ENCODE results near the gene APOBEC3B.
"Not testable (repeated sequence)": the region's sequence is repeated elsewhere in the genome, so short reads cannot be mapped to it uniquely, and the experiment has no call there.

GRCh38 chr22:38984784-38985757 lies 2.9 kb downstream of the APOBEC3B start:
- TF ChIP-seq ZNF274 (IDR thresholded peaks at IDR 0.05; ENCODE audit: borderline replicate concordance, low read depth, low read length); POLR2A (conservative IDR thresholded peaks at IDR 0.05); NFXL1 (CRISPR knock-in tag; IDR thresholded peaks at IDR 0.05); TBP (optimal IDR thresholded peaks at IDR 0.05; ENCODE audit: low read depth, low read length); POLR2AphosphoS5 (IDR thresholded peaks at IDR 0.05; ENCODE audit: control insufficient read depth, insufficient read depth, low read depth, low read length); ZBTB33 (CRISPR knock-in tag; IDR thresholded peaks at IDR 0.05); ZBTB7A (IDR thresholded peaks at IDR 0.05; ENCODE audit: borderline replicate concordance, control insufficient read depth, low read depth, low read length); RNF2 (IDR thresholded peaks at IDR 0.05); TFE3 (CRISPR knock-in tag; IDR thresholded peaks at IDR 0.05); BHLHE40 (IDR thresholded peaks at IDR 0.05; ENCODE audit: low read length); STAT5A (IDR thresholded peaks at IDR 0.05; ENCODE audit: borderline replicate concordance, low read length); MLLT1 (IDR thresholded peaks at IDR 0.05); CTCF (IDR thresholded peaks at IDR 0.05 in 2 of 3, conservative IDR thresholded peaks at IDR 0.05 in 1 of 3; ENCODE audit: insufficient read depth in 2 of 3, low read depth in 1 of 3, low read length in 3 of 3); PURB (CRISPR knock-in tag; IDR thresholded peaks at IDR 0.05; ENCODE audit: low read depth): not testable (repeated sequence)

All from K562 (cell line).